NCI-H2029 (cell line): ENCODE data around the gene RPP21.

Experiments used
- DNase-seq: peaks from one replicate; lab custom pipeline; 2025; lab: John Stamatoyannopoulos, UW

The RPP21 gene

DNA sequence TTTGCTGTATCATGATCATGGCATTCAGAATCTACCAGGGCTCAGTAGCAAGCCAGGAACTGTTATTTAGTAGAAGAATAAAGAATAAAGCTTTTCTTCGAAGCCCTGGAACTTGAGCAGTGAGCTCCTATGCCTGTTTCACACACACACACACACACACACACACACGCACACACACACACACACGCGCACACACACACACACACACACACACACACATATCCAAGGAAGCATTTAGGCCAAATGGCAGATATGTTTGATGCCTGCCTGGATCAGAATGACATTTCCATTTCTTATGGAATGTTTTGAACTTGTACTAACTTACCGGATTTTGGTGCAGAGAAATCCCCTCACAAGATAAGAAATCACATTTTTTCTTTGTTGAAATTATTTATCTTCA lies 35.5 kb downstream of the RPP21 start:
- no peak for DNase-seq

GRCh38 chr6:30386166-30386565 lies 41.2 kb downstream of the RPP21 start:
- no peak for DNase-seq

GRCh38 chr6:30391240-30391639 lies 46.3 kb downstream of the RPP21 start:
- no peak for DNase-seq

DNA sequence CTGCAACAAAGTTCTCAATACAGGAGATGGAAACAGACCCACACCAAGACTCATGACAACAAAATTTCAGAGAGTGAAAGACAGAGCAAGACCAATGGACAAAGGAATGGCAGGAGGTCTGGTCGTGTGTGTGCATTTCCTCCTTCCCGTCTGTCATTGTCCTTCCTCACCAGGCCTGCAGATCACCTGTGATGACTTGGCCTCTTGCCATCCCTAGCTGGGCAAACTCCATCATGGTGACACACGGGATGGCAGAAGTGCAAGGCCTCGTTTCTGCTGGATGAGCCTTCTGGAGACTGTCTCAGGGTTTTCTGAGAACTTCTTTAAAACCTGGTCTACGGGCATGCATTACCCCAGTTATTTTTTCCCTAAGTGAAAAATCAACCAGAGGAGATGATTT lies 49.2 kb downstream of the RPP21 start:
- peak; percentile 51 for DNase-seq
